Caco-2 (cell line): ENCODE measurements around the gene CMSS1. TPM values are rescaled to one million over a fixed set of nuclear protein-coding genes. Genes with fewer than 3 reads are reported as not detected.

Experiments
- BruUV-seq: library from RNA; stranded (reverse); fragments of 400-500 nt; replicated peaks from 2 replicates; lab custom pipeline; 2021; lab: Mats Ljungman, UMichigan
- CTCF ChIA-PET: fragments of 300-600 bp; sonication (Branson Sonifier 250); formaldehyde crosslinking; loops from one replicate; lab custom pipeline; 2022; ENCODE audit warnings: antibody characterized with exemption; lab: Charles Lee
- POLR2A ChIA-PET: fragments of 300-600 bp; sonication (Branson Sonifier 250); formaldehyde crosslinking; loops from one replicate; lab custom pipeline; 2022; ENCODE audit warnings: antibody characterized with exemption; lab: Charles Lee
- DNase-seq, 2 experiments: peaks; one replicate each; pipeline versions ENCODE4 v3.0.0 to v3.0.0-alpha.2; 2020 to 2022
- H3K27me3 ChIP-seq: replicated peaks from 2 replicates; pipeline ENCODE4 v1.6.0; 2011; ENCODE audit warnings: low read length; ENCODE audit not compliant: control insufficient read depth, insufficient read depth
- H3K36me3 ChIP-seq: 2 replicates; pipeline ENCODE4 v1.5.1; 2011; ENCODE audit warnings: low read length; ENCODE audit not compliant: control insufficient read depth, insufficient read depth
- H3K4me1 ChIP-seq: fragments of 250-450 bp; sonication (Bioruptor Pico); 2 replicates; pipeline ENCODE4 v1.5.1; 2020; ENCODE audit warnings: mild to moderate bottlenecking
- H3K4me3 ChIP-seq: 2 replicates; pipeline ENCODE4 v1.5.1; 2011; ENCODE audit warnings: low read depth, mild to moderate bottlenecking, control low read depth, low read length
- H3K9me3 ChIP-seq: fragments of 250-450 bp; sonication (Bioruptor Pico); 2 replicates; pipeline ENCODE4 v1.5.1; 2020; ENCODE audit warnings: mild to moderate bottlenecking, moderate library complexity
- H3K27ac Mint-ChIP-seq: one replicate; pipeline ENCODE4 v1.8.0; 2022; ENCODE audit warnings: mixed read lengths; ENCODE audit not compliant: unreplicated experiment
- H3K27me3 Mint-ChIP-seq: one replicate; pipeline ENCODE4 v1.8.0; 2022; ENCODE audit warnings: mixed read lengths; ENCODE audit not compliant: insufficient read depth, unreplicated experiment
- H3K36me3 Mint-ChIP-seq: one replicate; pipeline ENCODE4 v1.8.0; 2022; ENCODE audit warnings: mild to moderate bottlenecking, mixed read lengths; ENCODE audit not compliant: insufficient read depth, unreplicated experiment
- H3K4me1 Mint-ChIP-seq: one replicate; pipeline ENCODE4 v1.8.0; 2022; ENCODE audit warnings: low read depth, mixed read lengths; ENCODE audit not compliant: unreplicated experiment
- H3K4me3 Mint-ChIP-seq: one replicate; pipeline ENCODE4 v1.8.0; 2022; ENCODE audit warnings: mild to moderate bottlenecking, moderate library complexity, mixed read lengths; ENCODE audit not compliant: unreplicated experiment
- H3K9me3 Mint-ChIP-seq: one replicate; pipeline ENCODE4 v1.8.0; 2022; ENCODE audit warnings: mixed read lengths; ENCODE audit not compliant: unreplicated experiment
- CTCF ChIP-seq, 2 experiments: fragments of 200-600 bp in 1 of 2; IDR thresholded peaks; 1 replicate in 1 of 2; 2 replicates in 1 of 2; pipeline versions ENCODE4 v1.5.1 to v1.8.0; 2011 to 2022; ENCODE audit warnings: antibody characterized with exemption in 1 of 2, control low read depth in 1 of 2, inconsistent platforms in 1 of 2, low read depth in 1 of 2, low read length in 1 of 2, mild to moderate bottlenecking in 1 of 2, moderate library complexity in 1 of 2; ENCODE audit not compliant: insufficient read depth in 1 of 2, severe bottlenecking in 1 of 2, unreplicated experiment in 1 of 2
- intact Hi-C: fragments of 100-400 bp; cut with micrococcal nuclease; formaldehyde crosslinking; loops from one replicate; pipeline ENCODE4 v1.10.0; 2022; ENCODE audit not compliant: unreplicated experiment
- total RNA-seq: library from RNA; stranded (reverse); gene quantifications from 2 replicates; pipeline ENCODE4 v1.2.3, GENCODE V29; 2022

Gene CMSS1
- total RNA-seq, 1 experiment from 2014 or later = 54.4 TPM

- BruUV-seq = no TSS peak
- ChIA-PET CTCF (no interaction called here), POLR2A (no interaction called here)
- H3K27me3 Mint-ChIP-seq = peaks cover 15% of the 10 kb centered on the region
- H3K9me3 Mint-ChIP-seq = no peaks in the 10 kb centered on the region
- no peak overlapping the region for H3K4me3 ChIP-seq
- no peaks in the 10 kb centered on the region for H3K9me3 ChIP-seq
- no peaks in the 10 kb centered on the region for H3K36me3 Mint-ChIP-seq
- H3K4me1 ChIP-seq = no peaks in the 10 kb centered on the region
- DNase-seq = no peak
- H3K4me1 Mint-ChIP-seq = no peaks in the 10 kb centered on the region
- intact Hi-C loops = no loop called here
- no peak overlapping the region for H3K4me3 Mint-ChIP-seq
- H3K27me3 ChIP-seq = no peaks in the 10 kb centered on the region
- no peak for TF ChIP-seq CTCF (IDR thresholded peaks at IDR 0.05; ENCODE audit: insufficient read depth in 1 of 2, low read depth in 1 of 2, low read length in 1 of 2, severe bottlenecking in 1 of 2, unreplicated experiment in 1 of 2)
- no peaks in the 10 kb centered on the region for H3K36me3 ChIP-seq
- H3K27ac Mint-ChIP-seq = no peak overlapping the region
These were observed 45.5 kb upstream of the CMSS1 start for GRCh38 chr3:99772171-99772570.

GRCh38 chr3:99772671-99773070 lies 45.0 kb upstream of the CMSS1 start:
- POLR2A ChIA-PET = no interaction called here
- no peak for DNase-seq
- no peak for TF ChIP-seq CTCF (IDR thresholded peaks at IDR 0.05; ENCODE audit: insufficient read depth in 1 of 2, low read depth in 1 of 2, low read length in 1 of 2, severe bottlenecking in 1 of 2, unreplicated experiment in 1 of 2)
- H3K27me3 Mint-ChIP-seq = peaks cover 14% of the 10 kb centered on the region
- no peaks in the 10 kb centered on the region for H3K4me1 Mint-ChIP-seq
- no peak overlapping the region for H3K27ac Mint-ChIP-seq
- Histone ChIP-seq H3K4me1 (no peaks in the 10 kb centered on the region), H3K36me3 (no peaks in the 10 kb centered on the region), H3K9me3 (no peaks in the 10 kb centered on the region), H3K27me3 (no peaks in the 10 kb centered on the region), H3K4me3 (no peak overlapping the region)
- CTCF ChIA-PET = no interaction called here
- no peak overlapping the region for H3K4me3 Mint-ChIP-seq
- no peaks in the 10 kb centered on the region for H3K9me3 Mint-ChIP-seq
- BruUV-seq = no TSS peak
- H3K36me3 Mint-ChIP-seq = no peaks in the 10 kb centered on the region
- intact Hi-C loops = no loop called here

- H3K4me1 Mint-ChIP-seq = no peaks in the 10 kb centered on the region
- BruUV-seq = no TSS peak
- H3K9me3 Mint-ChIP-seq = no peaks in the 10 kb centered on the region
- H3K27ac Mint-ChIP-seq = no peak overlapping the region
- CTCF ChIA-PET = no interaction called here
- Histone ChIP-seq H3K36me3 (no peaks in the 10 kb centered on the region), H3K4me3 (no peak overlapping the region), H3K4me1 (no peaks in the 10 kb centered on the region), H3K9me3 (no peaks in the 10 kb centered on the region), H3K27me3 (no peaks in the 10 kb centered on the region)
- no peak overlapping the region for H3K4me3 Mint-ChIP-seq
- H3K36me3 Mint-ChIP-seq = no peaks in the 10 kb centered on the region
- TF ChIP-seq CTCF (IDR thresholded peaks at IDR 0.05; ENCODE audit: insufficient read depth in 1 of 2, low read depth in 1 of 2, low read length in 1 of 2, severe bottlenecking in 1 of 2, unreplicated experiment in 1 of 2) = no peak
- H3K27me3 Mint-ChIP-seq = peaks cover 14% of the 10 kb centered on the region
- intact Hi-C loops = no loop called here
- DNase-seq = no peak
- POLR2A ChIA-PET = no interaction called here
These were observed 43.2 kb upstream of the CMSS1 start for GRCh38 chr3:99774467-99774866.
